Mesendoderm (in vitro differentiated cells): ENCODE data around the gene PTPRF.

Experiments
- DNase-seq: peaks from one replicate; pipeline ENCODE4 v3.0.0; 2013
- H2AK5ac ChIP-seq: 2 replicates; pipeline ENCODE4 v1.6.1; 2013; ENCODE audit warnings: low read length, inconsistent platforms
- H2BK120ac ChIP-seq: 2 replicates; pipeline ENCODE4 v1.6.1; 2013; ENCODE audit warnings: low read depth, mild to moderate bottlenecking, low read length, moderate library complexity, mixed read lengths
- H2BK15ac ChIP-seq: replicated peaks from 2 replicates; pipeline ENCODE4 v1.6.1; 2013; ENCODE audit warnings: low read depth, mild to moderate bottlenecking, moderate library complexity
- H2BK5ac ChIP-seq: 2 replicates; pipeline ENCODE4 v1.6.1; 2013; ENCODE audit warnings: low read length, inconsistent platforms
- H3K18ac ChIP-seq: 2 replicates; pipeline ENCODE4 v1.6.1; 2013; ENCODE audit warnings: mild to moderate bottlenecking, low read length, mixed read lengths
- H3K23ac ChIP-seq: one replicate; pipeline ENCODE4 v1.6.1; 2013; ENCODE audit warnings: low read length
- H3K27ac ChIP-seq: 2 replicates; pipeline ENCODE4 v1.5.1; 2013; ENCODE audit warnings: low read depth, mild to moderate bottlenecking, inconsistent platforms, low read length, moderate library complexity
- H3K27me3 ChIP-seq: 2 replicates; pipeline ENCODE4 v1.6.1; 2013; ENCODE audit warnings: low read length, control low read depth, mild to moderate bottlenecking, inconsistent platforms; ENCODE audit not compliant: insufficient read depth, poor library complexity
- H3K36me3 ChIP-seq: 2 replicates; pipeline ENCODE4 v1.6.1; 2013; ENCODE audit warnings: low read length, inconsistent platforms; ENCODE audit not compliant: control insufficient read depth, insufficient read depth
- H3K4ac ChIP-seq: one replicate; pipeline ENCODE4 v1.6.1; 2013; ENCODE audit warnings: low read depth, mild to moderate bottlenecking, low read length, moderate library complexity
- H3K4me1 ChIP-seq: 2 replicates; pipeline ENCODE4 v1.6.1; 2013; ENCODE audit warnings: low read depth, low read length, inconsistent platforms; ENCODE audit not compliant: control insufficient read depth
- H3K4me2 ChIP-seq: 2 replicates; pipeline ENCODE4 v1.6.1; 2013; ENCODE audit warnings: low read length
- H3K4me3 ChIP-seq: 2 replicates; pipeline ENCODE4 v1.5.1; 2013; ENCODE audit warnings: mild to moderate bottlenecking, low read length
- H3K56ac ChIP-seq: one replicate; pipeline ENCODE4 v1.6.1; 2013; ENCODE audit warnings: low read length
- H3K79me1 ChIP-seq: 2 replicates; pipeline ENCODE4 v1.6.1; 2013; ENCODE audit warnings: low read length, inconsistent platforms
- H3K79me2 ChIP-seq: 2 replicates; pipeline ENCODE4 v1.6.1; 2013; ENCODE audit warnings: mild to moderate bottlenecking, low read length; ENCODE audit not compliant: control insufficient read depth, insufficient read depth
- H3K9ac ChIP-seq: 2 replicates; pipeline ENCODE4 v1.6.1; 2013; ENCODE audit warnings: low read length, inconsistent platforms
- H4K5ac ChIP-seq: one replicate; pipeline ENCODE4 v1.6.1; 2013; ENCODE audit warnings: low read length
- H4K8ac ChIP-seq: one replicate; pipeline ENCODE4 v1.6.1; 2013; ENCODE audit warnings: low read depth, mild to moderate bottlenecking, control low read depth, low read length, moderate library complexity
- WGBS: extraction: QIAGEN DNeasy Blood & Tissue Kit; methylation state at CpG from one replicate; pipeline ENCODE4 v1.1.7; 2013; ENCODE audit warnings: low lambda C conversion rate, missing lambda C conversion rate; ENCODE audit not compliant: insufficient coverage; ENCODE audit errors: extremely low coverage; 5-methylcytosine and 5-hydroxymethylcytosine counted together

Gene PTPRF

DNA sequence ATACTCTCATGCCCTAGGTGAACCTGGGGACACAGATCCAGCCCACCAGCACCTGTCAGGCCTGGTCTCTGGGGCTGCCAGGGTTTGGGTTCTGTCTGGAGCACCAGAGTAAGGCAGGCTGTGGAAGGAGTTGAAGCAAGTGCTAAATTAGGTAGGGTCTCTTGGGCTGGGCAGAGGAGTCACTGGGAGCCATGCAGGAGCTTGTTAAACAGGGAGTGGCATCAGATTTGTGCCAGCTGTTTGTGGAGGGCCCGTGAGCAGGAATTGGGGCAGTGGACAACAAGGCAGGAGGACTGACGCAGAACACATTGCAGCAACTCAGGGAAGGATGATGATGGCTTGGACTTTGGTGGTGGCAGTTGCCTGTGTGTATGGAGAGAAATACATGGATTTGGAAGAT is 56.3 kb downstream of the PTPRF start:
- no peaks in the 10 kb centered on the region for H3K36me3 ChIP-seq
- no peak overlapping the region for H4K8ac ChIP-seq
- no peak overlapping the region for H3K4me2 ChIP-seq
- peaks cover 2% of the 10 kb centered on the region for H3K79me1 ChIP-seq
- H3K18ac ChIP-seq: no peak overlapping the region
- no peak overlapping the region for H3K23ac ChIP-seq
- H3K79me2 ChIP-seq: no peaks in the 10 kb centered on the region
- no peak for DNase-seq
- no peak overlapping the region for H4K5ac ChIP-seq
- WGBS: no CpG with 5 or more reads among the region's 2 CpGs
- no peak overlapping the region for H3K4me3 ChIP-seq
- no peak overlapping the region for H2AK5ac ChIP-seq
- H2BK120ac ChIP-seq: no peak overlapping the region
- H3K4ac ChIP-seq: no peak overlapping the region
- no peak overlapping the region for H3K9ac ChIP-seq
- no peak overlapping the region for H2BK5ac ChIP-seq
- H3K27me3 ChIP-seq: no peaks in the 10 kb centered on the region
- H3K4me1 ChIP-seq: no peaks in the 10 kb centered on the region
- H3K56ac ChIP-seq: no peak overlapping the region
- no peak overlapping the region for H2BK15ac ChIP-seq
- H3K27ac ChIP-seq: no peak overlapping the region

- no peak overlapping the region for H3K56ac ChIP-seq
- H3K4me1 ChIP-seq: no peaks in the 10 kb centered on the region
- no peaks in the 10 kb centered on the region for H3K27me3 ChIP-seq
- DNase-seq: no peak
- H4K8ac ChIP-seq: no peak overlapping the region
- H2BK5ac ChIP-seq: no peak overlapping the region
- H2BK15ac ChIP-seq: no peak overlapping the region
- no peak overlapping the region for H3K18ac ChIP-seq
- no peak overlapping the region for H3K27ac ChIP-seq
- H3K79me2 ChIP-seq: no peaks in the 10 kb centered on the region
- no peak overlapping the region for H3K4me2 ChIP-seq
- H3K79me1 ChIP-seq: peaks cover 2% of the 10 kb centered on the region
- H3K9ac ChIP-seq: no peak overlapping the region
- H2AK5ac ChIP-seq: no peak overlapping the region
- no CpG with 5 or more reads among the region's 9 CpGs for WGBS
- H3K4me3 ChIP-seq: no peak overlapping the region
- no peak overlapping the region for H2BK120ac ChIP-seq
- H3K4ac ChIP-seq: no peak overlapping the region
- H3K36me3 ChIP-seq: no peaks in the 10 kb centered on the region
- H4K5ac ChIP-seq: no peak overlapping the region
- no peak overlapping the region for H3K23ac ChIP-seq
Observed at GRCh38 chr1:43587594-43587993, 56.9 kb downstream of the PTPRF start.

DNA sequence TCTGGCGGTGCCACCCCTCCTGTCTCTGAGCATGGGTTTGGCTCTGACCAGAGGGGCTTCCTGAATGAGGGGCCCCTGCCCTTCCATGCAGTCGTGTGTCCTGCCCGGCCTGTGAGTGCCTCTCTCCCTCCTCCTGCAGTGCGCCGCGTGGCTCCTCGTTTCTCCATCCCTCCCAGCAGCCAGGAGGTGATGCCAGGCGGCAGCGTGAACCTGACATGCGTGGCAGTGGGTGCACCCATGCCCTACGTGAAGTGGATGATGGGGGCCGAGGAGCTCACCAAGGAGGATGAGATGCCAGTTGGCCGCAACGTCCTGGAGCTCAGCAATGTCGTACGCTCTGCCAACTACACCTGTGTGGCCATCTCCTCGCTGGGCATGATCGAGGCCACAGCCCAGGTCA is 57.9 kb downstream of the PTPRF start:
- Histone ChIP-seq H3K4me1 (no peaks in the 10 kb centered on the region), H3K79me1 (peaks cover 2% of the 10 kb centered on the region), H3K4me2 (no peak overlapping the region), H4K8ac (no peak overlapping the region), H3K9ac (no peak overlapping the region), H2BK15ac (no peak overlapping the region), H3K4me3 (no peak overlapping the region), H4K5ac (no peak overlapping the region), H2BK5ac (no peak overlapping the region), H2AK5ac (no peak overlapping the region), H3K36me3 (peaks cover 5% of the 10 kb centered on the region), H3K27me3 (no peaks in the 10 kb centered on the region), H3K18ac (no peak overlapping the region), H3K27ac (no peak overlapping the region), H3K23ac (no peak overlapping the region), H3K79me2 (no peaks in the 10 kb centered on the region), H2BK120ac (no peak overlapping the region), H3K56ac (no peak overlapping the region), H3K4ac (no peak overlapping the region)
- no peak for DNase-seq
- no CpG with 5 or more reads among the region's 18 CpGs for WGBS

- no peak overlapping the region for H3K27ac ChIP-seq
- H3K4me3 ChIP-seq: no peak overlapping the region
- no peak overlapping the region for H3K56ac ChIP-seq
- no CpG with 5 or more reads among the region's 1 CpG for WGBS
- no peaks in the 10 kb centered on the region for H3K79me2 ChIP-seq
- H3K79me1 ChIP-seq: peaks cover 2% of the 10 kb centered on the region
- H3K36me3 ChIP-seq: peaks cover 5% of the 10 kb centered on the region
- H3K18ac ChIP-seq: no peak overlapping the region
- no peak overlapping the region for H4K5ac ChIP-seq
- DNase-seq: peak; percentile 71
- no peaks in the 10 kb centered on the region for H3K4me1 ChIP-seq
- no peak overlapping the region for H2BK5ac ChIP-seq
- no peaks in the 10 kb centered on the region for H3K27me3 ChIP-seq
- no peak overlapping the region for H2BK120ac ChIP-seq
- H4K8ac ChIP-seq: no peak overlapping the region
- H3K9ac ChIP-seq: no peak overlapping the region
- H3K23ac ChIP-seq: no peak overlapping the region
- no peak overlapping the region for H3K4me2 ChIP-seq
- H3K4ac ChIP-seq: no peak overlapping the region
- no peak overlapping the region for H2BK15ac ChIP-seq
- no peak overlapping the region for H2AK5ac ChIP-seq
Observed at GRCh38 chr1:43590388-43590925, 59.8 kb downstream of the PTPRF start.

- Histone ChIP-seq H3K4me2 (no peak overlapping the region), H2BK5ac (no peak overlapping the region), H3K27ac (no peak overlapping the region), H3K79me2 (no peaks in the 10 kb centered on the region), H2BK120ac (no peak overlapping the region), H3K18ac (no peak overlapping the region), H3K4me3 (no peak overlapping the region), H3K79me1 (peaks cover 2% of the 10 kb centered on the region), H3K4ac (no peak overlapping the region), H4K8ac (no peak overlapping the region), H3K36me3 (peaks cover 5% of the 10 kb centered on the region), H2BK15ac (no peak overlapping the region), H3K27me3 (no peaks in the 10 kb centered on the region), H3K23ac (no peak overlapping the region), H3K56ac (no peak overlapping the region), H3K4me1 (no peaks in the 10 kb centered on the region), H4K5ac (no peak overlapping the region), H2AK5ac (no peak overlapping the region), H3K9ac (no peak overlapping the region)
- DNase-seq: no peak
- WGBS: no CpG with 5 or more reads among the region's 39 CpGs
Observed at GRCh38 chr1:43591181-43591580, 60.5 kb downstream of the PTPRF start.

DNA sequence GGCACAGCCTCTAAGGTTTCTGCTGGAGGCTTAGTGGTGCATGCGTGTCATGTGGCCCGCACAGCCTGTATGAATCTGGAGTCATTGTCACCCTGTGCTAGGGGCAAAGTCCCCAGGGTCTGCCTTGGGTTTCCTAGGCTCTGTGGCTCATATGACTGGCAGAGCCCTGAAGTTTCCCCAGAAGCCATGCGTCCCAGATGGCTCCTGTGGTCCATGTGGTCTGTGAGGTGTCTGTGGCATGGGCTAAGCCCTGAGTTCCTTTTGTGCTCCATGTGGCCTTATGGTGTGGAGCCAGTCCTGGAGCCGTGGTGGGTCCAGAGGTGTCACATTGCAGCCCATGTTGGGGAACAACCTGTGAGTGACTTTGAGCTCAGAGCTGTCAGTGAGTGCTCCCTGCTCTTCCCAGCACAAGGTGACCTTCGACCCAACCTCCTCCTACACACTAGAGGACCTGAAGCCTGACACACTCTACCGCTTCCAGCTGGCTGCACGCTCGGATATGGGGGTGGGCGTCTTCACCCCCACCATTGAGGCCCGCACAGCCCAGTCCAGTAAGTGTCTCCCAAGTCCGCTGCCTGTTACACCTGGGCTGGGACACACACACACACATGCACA is 61.5 kb downstream of the PTPRF start:
- no CpG with 5 or more reads among the region's 11 CpGs for WGBS
- H3K4ac ChIP-seq: no peak overlapping the region
- no peak overlapping the region for H2BK120ac ChIP-seq
- H4K5ac ChIP-seq: no peak overlapping the region
- no peak overlapping the region for H3K27ac ChIP-seq
- H2AK5ac ChIP-seq: no peak overlapping the region
- H2BK5ac ChIP-seq: no peak overlapping the region
- H3K4me2 ChIP-seq: no peak overlapping the region
- no peak overlapping the region for H4K8ac ChIP-seq
- no peak for DNase-seq
- no peak overlapping the region for H3K9ac ChIP-seq
- H3K4me1 ChIP-seq: no peaks in the 10 kb centered on the region
- H3K79me1 ChIP-seq: no peaks in the 10 kb centered on the region
- no peaks in the 10 kb centered on the region for H3K27me3 ChIP-seq
- peaks cover 6% of the 10 kb centered on the region for H3K36me3 ChIP-seq
- no peak overlapping the region for H2BK15ac ChIP-seq
- H3K56ac ChIP-seq: no peak overlapping the region
- H3K4me3 ChIP-seq: no peak overlapping the region
- H3K18ac ChIP-seq: no peak overlapping the region
- H3K79me2 ChIP-seq: no peaks in the 10 kb centered on the region
- H3K23ac ChIP-seq: no peak overlapping the region
